Measurements from ENCODE around the gene TMIE.

TMIE gene

GRCh38 chr3:46709721-46710120 is 8.5 kb downstream of the TMIE start:
- DNase-seq, result no peak

GRCh38 chr3:46710229-46710628 is 9.0 kb downstream of the TMIE start:
- DNase-seq, result no peak

GRCh38 chr3:46710671-46711295 is 9.6 kb downstream of the TMIE start:
- no peak for DNase-seq

- DNase-seq, result no peak
Measured at GRCh38 chr3:46711305-46711704, 10.1 kb downstream of the TMIE start.

GRCh38 chr3:46711760-46712159 is 10.6 kb downstream of the TMIE start:
- DNase-seq, result no peak

- DNase-seq, result no peak
Measured at GRCh38 chr3:46712191-46713049, 11.2 kb downstream of the TMIE start.

GRCh38 chr3:46713050-46713897 is 12.1 kb downstream of the TMIE start:
- no peak for DNase-seq

GRCh38 chr3:46713898-46714552 is 12.8 kb downstream of the TMIE start:
- DNase-seq, result no peak

GRCh38 chr3:46714728-46715506 is 13.7 kb downstream of the TMIE start:
- DNase-seq, result no peak

- DNase-seq, result no peak
Measured at GRCh38 chr3:46715507-46716175, 14.4 kb downstream of the TMIE start.

- DNase-seq, result no peak
Measured at GRCh38 chr3:46716461-46717441, 15.6 kb downstream of the TMIE start.

GRCh38 chr3:46717447-46718231 is 16.4 kb downstream of the TMIE start, which contains the start of gene PRSS50:
TSS of gene PRSS50 (minus strand) at chr3:46717869. CDS start at chr3:46717824, 45 bp downstream.
- DNase-seq, result no peak

GRCh38 chr3:46719044-46719565 is 17.9 kb downstream of the TMIE start:
- DNase-seq, result no peak

- no peak for DNase-seq
Measured at GRCh38 chr3:46719735-46720271, 18.6 kb downstream of the TMIE start.

- DNase-seq, result no peak
Measured at GRCh38 chr3:46721009-46721408, 19.8 kb downstream of the TMIE start.

GRCh38 chr3:46722443-46722842 is 21.3 kb downstream of the TMIE start:
- DNase-seq, result no peak

GRCh38 chr3:46724424-46724823 is 23.2 kb downstream of the TMIE start:
- DNase-seq, result no peak

GRCh38 chr3:46725621-46726314 is 24.6 kb downstream of the TMIE start:
- DNase-seq, result no peak
